ENCODE measurements around the gene BCCIP. TPM values are rescaled to one million over a fixed set of nuclear protein-coding genes. Genes with fewer than 3 reads are reported as not detected.

BCCIP gene
- total and polyA plus RNA-seq, 4 donors: 21.9 to 44.1 (median 31.2) TPM

DNA sequence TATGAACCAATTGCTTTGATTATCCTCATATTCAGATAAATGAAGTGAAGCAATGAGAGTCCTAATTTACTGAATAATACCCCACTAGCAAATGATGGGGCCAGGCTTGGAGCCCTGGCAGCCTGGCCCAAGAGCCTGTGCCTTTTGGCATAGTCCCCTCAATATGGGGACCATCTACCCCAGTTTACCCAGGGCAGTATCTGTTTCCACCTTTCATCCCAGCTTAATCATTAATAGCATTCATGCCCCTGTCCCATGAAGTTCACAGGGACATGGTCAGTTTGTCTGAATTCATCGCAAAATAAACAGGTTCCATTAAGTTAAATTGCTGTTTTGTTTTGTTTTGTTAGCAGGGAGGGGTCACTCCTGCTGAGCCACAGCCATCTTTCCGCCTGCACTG is 25.5 kb downstream of the BCCIP start:
- WGBS: 49% methylated on average over 2 of the region's 2 CpGs
- Histone ChIP-seq H3K27ac (ENCODE audit: low read depth in 1 of 2, low read length in 2 of 2) (peak overlapping the region in 1 of 2 donors; percentile 38), H3K4me3 (ENCODE audit: low read depth in 1 of 3, low read length in 3 of 3) (no peak overlapping the region), H3K9me3 (ENCODE audit: control insufficient read depth in 4 of 4, low read length in 3 of 4) (no peaks in the 10 kb centered on the region), H3K9ac (ENCODE audit: low read depth in 1 of 2, low read length in 2 of 2) (no peak overlapping the region), H3K4me1 (ENCODE audit: control insufficient read depth in 4 of 4, insufficient read depth in 4 of 4, low read length in 3 of 4) (peaks cover 7 to 31% (median 23%) of the 10 kb centered on the region in 4 donors), H3K27me3 (ENCODE audit: control insufficient read depth in 4 of 4, insufficient read depth in 4 of 4, low read length in 3 of 4) (no peaks in the 10 kb centered on the region), H3K36me3 (ENCODE audit: control insufficient read depth in 4 of 4, insufficient read depth in 3 of 4, low read depth in 1 of 4, low read length in 3 of 4) (peaks cover 1 to 22% (median 15%) of the 10 kb centered on the region in 4 donors)
- no peak for DNase-seq (ENCODE audit: low spot score)
- TF ChIP-seq YY1 (IDR thresholded peaks at IDR 0.05) (peak; percentile 41), RXRA (IDR thresholded peaks at IDR 0.05) (peak in 1 of 2 donors; percentile 37), SP1 (IDR thresholded peaks at IDR 0.05) (peak; percentile 31)
- TF ChIP-seq, protein P1, sequence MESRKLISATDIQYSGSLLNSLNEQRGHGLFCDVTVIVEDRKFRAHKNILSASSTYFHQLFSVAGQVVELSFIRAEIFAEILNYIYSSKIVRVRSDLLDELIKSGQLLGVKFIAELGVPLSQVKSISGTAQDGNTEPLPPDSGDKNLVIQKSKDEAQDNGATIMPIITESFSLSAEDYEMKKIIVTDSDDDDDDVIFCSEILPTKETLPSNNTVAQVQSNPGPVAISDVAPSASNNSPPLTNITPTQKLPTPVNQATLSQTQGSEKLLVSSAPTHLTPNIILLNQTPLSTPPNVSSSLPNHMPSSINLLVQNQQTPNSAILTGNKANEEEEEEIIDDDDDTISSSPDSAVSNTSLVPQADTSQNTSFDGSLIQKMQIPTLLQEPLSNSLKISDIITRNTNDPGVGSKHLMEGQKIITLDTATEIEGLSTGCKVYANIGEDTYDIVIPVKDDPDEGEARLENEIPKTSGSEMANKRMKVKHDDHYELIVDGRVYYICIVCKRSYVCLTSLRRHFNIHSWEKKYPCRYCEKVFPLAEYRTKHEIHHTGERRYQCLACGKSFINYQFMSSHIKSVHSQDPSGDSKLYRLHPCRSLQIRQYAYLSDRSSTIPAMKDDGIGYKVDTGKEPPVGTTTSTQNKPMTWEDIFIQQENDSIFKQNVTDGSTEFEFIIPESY (IDR thresholded peaks at IDR 0.05): no peak

DNA sequence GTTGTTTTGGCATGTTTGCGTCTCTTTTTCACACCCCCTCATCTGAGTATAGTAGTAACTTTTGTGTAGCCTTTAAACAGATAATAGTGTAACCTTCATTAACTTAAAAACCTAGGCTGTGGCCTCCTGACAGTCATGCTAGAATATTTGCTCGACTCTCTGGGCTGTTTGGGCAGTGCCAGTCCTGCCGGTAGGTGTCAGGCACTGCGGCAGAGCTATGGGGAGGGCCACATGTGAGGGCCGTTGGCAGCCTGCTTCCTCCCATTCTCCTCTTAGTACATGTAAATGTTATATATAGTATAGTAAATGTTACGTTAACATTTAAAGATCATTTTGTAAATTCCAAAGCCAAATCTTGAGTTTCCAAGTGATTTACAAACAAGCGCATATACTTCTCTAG is 26.1 kb downstream of the BCCIP start:
- WGBS: 51% methylated on average over 7 of the region's 7 CpGs
- no peaks in the 10 kb centered on the region for H3K9me3 ChIP-seq (ENCODE audit: control insufficient read depth in 4 of 4, low read length in 3 of 4)
- H3K9ac ChIP-seq (ENCODE audit: low read depth in 1 of 2, low read length in 2 of 2): no peak overlapping the region
- TF ChIP-seq RAD21 (IDR thresholded peaks at IDR 0.05) (peak in 1 of 2 donors; percentile 29), JUND (IDR thresholded peaks at IDR 0.05) (no peak)
- TF ChIP-seq, protein P2, sequence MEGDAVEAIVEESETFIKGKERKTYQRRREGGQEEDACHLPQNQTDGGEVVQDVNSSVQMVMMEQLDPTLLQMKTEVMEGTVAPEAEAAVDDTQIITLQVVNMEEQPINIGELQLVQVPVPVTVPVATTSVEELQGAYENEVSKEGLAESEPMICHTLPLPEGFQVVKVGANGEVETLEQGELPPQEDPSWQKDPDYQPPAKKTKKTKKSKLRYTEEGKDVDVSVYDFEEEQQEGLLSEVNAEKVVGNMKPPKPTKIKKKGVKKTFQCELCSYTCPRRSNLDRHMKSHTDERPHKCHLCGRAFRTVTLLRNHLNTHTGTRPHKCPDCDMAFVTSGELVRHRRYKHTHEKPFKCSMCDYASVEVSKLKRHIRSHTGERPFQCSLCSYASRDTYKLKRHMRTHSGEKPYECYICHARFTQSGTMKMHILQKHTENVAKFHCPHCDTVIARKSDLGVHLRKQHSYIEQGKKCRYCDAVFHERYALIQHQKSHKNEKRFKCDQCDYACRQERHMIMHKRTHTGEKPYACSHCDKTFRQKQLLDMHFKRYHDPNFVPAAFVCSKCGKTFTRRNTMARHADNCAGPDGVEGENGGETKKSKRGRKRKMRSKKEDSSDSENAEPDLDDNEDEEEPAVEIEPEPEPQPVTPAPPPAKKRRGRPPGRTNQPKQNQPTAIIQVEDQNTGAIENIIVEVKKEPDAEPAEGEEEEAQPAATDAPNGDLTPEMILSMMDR (IDR thresholded peaks at IDR 0.05; ENCODE audit: low read depth, low read length, missing input control): peak; percentile 29
- H3K36me3 ChIP-seq (ENCODE audit: control insufficient read depth in 4 of 4, insufficient read depth in 3 of 4, low read depth in 1 of 4, low read length in 3 of 4): peaks cover 1 to 22% (median 15%) of the 10 kb centered on the region in 4 donors
- no peaks in the 10 kb centered on the region for H3K27me3 ChIP-seq (ENCODE audit: control insufficient read depth in 4 of 4, insufficient read depth in 4 of 4, low read length in 3 of 4)
- H3K4me3 ChIP-seq (ENCODE audit: low read depth in 1 of 3, low read length in 3 of 3): no peak overlapping the region
- H3K27ac ChIP-seq (ENCODE audit: low read depth in 1 of 2, low read length in 2 of 2): peak overlapping the region in 1 of 2 donors; percentile 27
- no peak for DNase-seq (ENCODE audit: low spot score)
- H3K4me1 ChIP-seq (ENCODE audit: control insufficient read depth in 4 of 4, insufficient read depth in 4 of 4, low read length in 3 of 4): peaks cover 7 to 31% (median 23%) of the 10 kb centered on the region in 4 donors

DNA sequence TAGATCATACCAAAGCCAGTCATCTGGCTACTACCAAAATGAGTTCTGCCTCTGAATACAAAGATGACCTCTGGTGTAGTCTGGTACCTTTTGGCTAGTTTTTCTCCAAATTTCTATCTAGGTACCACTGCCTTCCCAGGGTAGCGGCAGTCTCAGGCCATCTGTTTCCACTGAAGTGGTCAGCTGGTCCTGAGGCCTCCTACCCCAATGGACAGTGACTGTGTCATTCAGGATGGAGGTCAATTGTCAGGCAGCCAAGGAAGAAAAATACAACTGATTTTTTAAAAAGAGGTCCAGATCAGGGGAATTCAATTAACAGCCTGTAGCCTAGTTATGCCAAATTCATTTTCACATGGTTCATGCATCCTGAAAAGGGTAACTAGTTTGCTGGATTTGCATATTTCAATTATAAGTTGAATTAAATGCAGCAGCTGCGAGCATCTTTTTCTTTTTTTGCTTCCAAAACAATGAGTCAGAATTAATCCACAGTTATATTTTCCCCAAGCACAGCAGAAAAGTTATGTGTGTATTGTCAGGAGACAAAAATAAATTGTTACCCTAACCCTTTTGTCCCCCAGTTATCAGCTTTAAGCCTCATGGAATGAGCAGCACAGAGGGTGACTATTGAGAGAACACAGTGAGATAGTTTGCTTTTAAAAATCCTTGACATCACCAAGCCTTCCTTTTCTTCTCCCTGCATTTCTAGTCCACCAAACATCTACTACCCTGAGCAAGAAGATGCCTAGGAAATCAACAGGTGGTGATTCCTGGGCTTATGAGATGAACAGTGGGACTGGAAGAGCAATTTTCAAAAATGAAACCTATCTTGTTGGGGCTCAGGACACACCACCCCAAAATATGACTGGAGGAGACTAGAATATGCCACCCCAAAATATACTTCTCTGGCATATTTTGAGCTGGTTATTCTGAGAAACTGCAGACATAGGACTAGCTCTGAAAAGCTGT is 27.7 kb downstream of the BCCIP start:
- no peak overlapping the region for H3K4me3 ChIP-seq (ENCODE audit: low read depth in 1 of 3, low read length in 3 of 3)
- WGBS: 98% methylated on average over 2 of the region's 2 CpGs
- H3K27ac ChIP-seq (ENCODE audit: low read depth in 1 of 2, low read length in 2 of 2): no peak overlapping the region
- H3K27me3 ChIP-seq (ENCODE audit: control insufficient read depth in 4 of 4, insufficient read depth in 4 of 4, low read length in 3 of 4): no peaks in the 10 kb centered on the region
- H3K36me3 ChIP-seq (ENCODE audit: control insufficient read depth in 4 of 4, insufficient read depth in 3 of 4, low read depth in 1 of 4, low read length in 3 of 4): peaks cover 1 to 22% (median 15%) of the 10 kb centered on the region in 4 donors
- no peak for DNase-seq (ENCODE audit: low spot score)
- peaks cover 5 to 17% (median 14%) of the 10 kb centered on the region in 4 donors for H3K4me1 ChIP-seq (ENCODE audit: control insufficient read depth in 4 of 4, insufficient read depth in 4 of 4, low read length in 3 of 4)
- TF ChIP-seq HNF4A (conservative IDR thresholded peaks at IDR 0.05) (no peak), JUND (IDR thresholded peaks at IDR 0.05) (no peak), HNF4G (IDR thresholded peaks at IDR 0.05) (no peak), RXRA (IDR thresholded peaks at IDR 0.05) (no peak), EGR1 (IDR thresholded peaks at IDR 0.05; ENCODE audit: low read depth in 2 of 2) (no peak), GABPA (IDR thresholded peaks at IDR 0.05 in 1 of 2, conservative IDR thresholded peaks at IDR 0.05 in 1 of 2) (no peak), YY1 (IDR thresholded peaks at IDR 0.05) (no peak), FOXA2 (IDR thresholded peaks at IDR 0.05) (no peak), FOXA1 (IDR thresholded peaks at IDR 0.05) (no peak), RAD21 (IDR thresholded peaks at IDR 0.05) (no peak)
- TF ChIP-seq, protein P3, sequence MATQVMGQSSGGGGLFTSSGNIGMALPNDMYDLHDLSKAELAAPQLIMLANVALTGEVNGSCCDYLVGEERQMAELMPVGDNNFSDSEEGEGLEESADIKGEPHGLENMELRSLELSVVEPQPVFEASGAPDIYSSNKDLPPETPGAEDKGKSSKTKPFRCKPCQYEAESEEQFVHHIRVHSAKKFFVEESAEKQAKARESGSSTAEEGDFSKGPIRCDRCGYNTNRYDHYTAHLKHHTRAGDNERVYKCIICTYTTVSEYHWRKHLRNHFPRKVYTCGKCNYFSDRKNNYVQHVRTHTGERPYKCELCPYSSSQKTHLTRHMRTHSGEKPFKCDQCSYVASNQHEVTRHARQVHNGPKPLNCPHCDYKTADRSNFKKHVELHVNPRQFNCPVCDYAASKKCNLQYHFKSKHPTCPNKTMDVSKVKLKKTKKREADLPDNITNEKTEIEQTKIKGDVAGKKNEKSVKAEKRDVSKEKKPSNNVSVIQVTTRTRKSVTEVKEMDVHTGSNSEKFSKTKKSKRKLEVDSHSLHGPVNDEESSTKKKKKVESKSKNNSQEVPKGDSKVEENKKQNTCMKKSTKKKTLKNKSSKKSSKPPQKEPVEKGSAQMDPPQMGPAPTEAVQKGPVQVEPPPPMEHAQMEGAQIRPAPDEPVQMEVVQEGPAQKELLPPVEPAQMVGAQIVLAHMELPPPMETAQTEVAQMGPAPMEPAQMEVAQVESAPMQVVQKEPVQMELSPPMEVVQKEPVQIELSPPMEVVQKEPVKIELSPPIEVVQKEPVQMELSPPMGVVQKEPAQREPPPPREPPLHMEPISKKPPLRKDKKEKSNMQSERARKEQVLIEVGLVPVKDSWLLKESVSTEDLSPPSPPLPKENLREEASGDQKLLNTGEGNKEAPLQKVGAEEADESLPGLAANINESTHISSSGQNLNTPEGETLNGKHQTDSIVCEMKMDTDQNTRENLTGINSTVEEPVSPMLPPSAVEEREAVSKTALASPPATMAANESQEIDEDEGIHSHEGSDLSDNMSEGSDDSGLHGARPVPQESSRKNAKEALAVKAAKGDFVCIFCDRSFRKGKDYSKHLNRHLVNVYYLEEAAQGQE (IDR thresholded peaks at IDR 0.05): no peak
- TF ChIP-seq, protein P1 (IDR thresholded peaks at IDR 0.05): no peak
- TF ChIP-seq, protein P4, sequence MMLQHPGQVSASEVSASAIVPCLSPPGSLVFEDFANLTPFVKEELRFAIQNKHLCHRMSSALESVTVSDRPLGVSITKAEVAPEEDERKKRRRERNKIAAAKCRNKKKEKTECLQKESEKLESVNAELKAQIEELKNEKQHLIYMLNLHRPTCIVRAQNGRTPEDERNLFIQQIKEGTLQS (IDR thresholded peaks at IDR 0.05): no peak
- no peaks in the 10 kb centered on the region for H3K9me3 ChIP-seq (ENCODE audit: control insufficient read depth in 4 of 4, low read length in 3 of 4)
- H3K9ac ChIP-seq (ENCODE audit: low read depth in 1 of 2, low read length in 2 of 2): no peak overlapping the region

Measured in liver (tissue), 9 donors.